Gastrocnemius medialis (tissue), 4 donors: ENCODE results near the gene DKC1. TPM values are rescaled to one million over a fixed set of nuclear protein-coding genes. Genes with fewer than 3 reads are reported as not detected.
A peak's percentile ranks its signal among the peaks of the same experiment; 100 is the strongest.

ENCODE experiments used
- ATAC-seq, 2 donors: fragments of 150-250 bp; one replicate each; pipeline ENCODE4 v1.9.1; 2016
- DNase-seq, 2 donors: peaks; one replicate each; pipeline ENCODE4 v3.0.0-alpha.2; 2019
- H3K27ac ChIP-seq, 4 donors: fragments of 200-600 bp; sonication (generic); 1 replicate in 1 of 4; 2 replicates in 3 of 4; pipeline ENCODE4 v1.5.1; 2016 to 2018; ENCODE audit warnings: mild to moderate bottlenecking in 2 of 4, moderate library complexity in 1 of 4
- H3K27me3 ChIP-seq, 3 donors: fragments of 200-600 bp; sonication (generic) in 2 of 3; 1 replicate in 1 of 3; 2 replicates in 2 of 3; pipeline versions ENCODE4 v1.5.1 to v1.6.0; 2016 to 2019; ENCODE audit warnings: mild to moderate bottlenecking in 1 of 3, moderate library complexity in 1 of 3
- H3K36me3 ChIP-seq, 2 donors: fragments of 200-600 bp; sonication (generic) in 1 of 2; one replicate each; pipeline ENCODE4 v1.5.1; 2017 to 2018
- H3K4me1 ChIP-seq, 2 donors: fragments of 200-600 bp; sonication (generic) in 1 of 2; one replicate each; pipeline ENCODE4 v1.5.1; 2016 to 2017; ENCODE audit warnings: mild to moderate bottlenecking in 2 of 2
- H3K4me3 ChIP-seq, 4 donors: fragments of 200-600 bp; sonication (generic) in 3 of 4; 1 replicate in 1 of 4; 2 replicates in 3 of 4; pipeline ENCODE4 v1.5.1; 2016 to 2019; ENCODE audit warnings: mild to moderate bottlenecking in 2 of 4
- H3K9me3 ChIP-seq, 3 donors: fragments of 200-600 bp; sonication (generic) in 2 of 3; 1 replicate in 1 of 3; 2 replicates in 2 of 3; pipeline ENCODE4 v1.5.1; 2016 to 2019
- CTCF ChIP-seq, 5 experiments: fragments of 450-650 bp in 3 of 5; fragments of 200-600 bp in 2 of 5; sonication (generic) in 2 of 5; IDR thresholded peaks in 4 of 5; conservative IDR thresholded peaks in 1 of 5; 1 replicate in 4 of 5; 2 replicates in 1 of 5; pipeline ENCODE4 v1.5.1; 2016 to 2019; ENCODE audit warnings: antibody characterized with exemption in 5 of 5, mild to moderate bottlenecking in 3 of 5, moderate library complexity in 3 of 5
- POLR2A ChIP-seq, 2 donors: fragments of 450-650 bp; IDR thresholded peaks; one replicate each; pipeline ENCODE4 v1.6.1; 2017; ENCODE audit warnings: antibody characterized with exemption in 2 of 2, mild to moderate bottlenecking in 2 of 2, moderate library complexity in 2 of 2
- in situ Hi-C, 4 donors: fragments of 200-750 bp; cut with MboI; loops; one replicate each; pipeline versions ENCODE4 v1.15.0 to v1.8.0; 2017; ENCODE audit warnings: low sequenced_read_pairs in 4 of 4
- intact Hi-C: fragments of 100-400 bp; cut with DNase I; formaldehyde crosslinking; loops from one replicate; pipeline ENCODE4 v1.15.1; 2023; ENCODE audit warnings: low total_unique reads
- total RNA-seq, 4 donors: library from RNA; depleted of rRNA; stranded (reverse); fragments of >200 nt; gene quantifications; one replicate each; pipeline versions ENCODE4 v1.1.0 to v1.2.3, GENCODE V29; 2016

The DKC1 gene
- total RNA-seq, 4 donors from 2014 or later: 17.8 to 34.1 (median 21.7) TPM

- no peak overlapping the region for H3K27ac ChIP-seq
Measured at GRCh38 chrX:154719132-154719675, 43.5 kb upstream of the DKC1 start.

GRCh38 chrX:154720067-154720466 lies 42.6 kb upstream of the DKC1 start:
- Histone ChIP-seq H3K27ac (no peak overlapping the region), H3K36me3 (no peaks in the 10 kb centered on the region), H3K4me1 (no peaks in the 10 kb centered on the region), H3K4me3 (no peak overlapping the region), H3K9me3 (no peaks in the 10 kb centered on the region), H3K27me3 (no peaks in the 10 kb centered on the region)
- in situ Hi-C loops (no loop called here), intact Hi-C loops (no loop called here)
- no peak for ATAC-seq
- DNase-seq: no peak
- TF ChIP-seq CTCF (IDR thresholded peaks at IDR 0.05 in 4 of 5, conservative IDR thresholded peaks at IDR 0.05 in 1 of 5) (no peak), POLR2A (IDR thresholded peaks at IDR 0.05) (no peak)

More at GRCh38 chrX:154719132-154719675, 43.5 kb upstream of the DKC1 start:
- no peak for DNase-seq
- no peaks in the 10 kb centered on the region for H3K36me3 ChIP-seq
- in situ Hi-C loops: no loop called here
- no peaks in the 10 kb centered on the region for H3K4me1 ChIP-seq
- no peak for TF ChIP-seq CTCF (IDR thresholded peaks at IDR 0.05 in 4 of 5, conservative IDR thresholded peaks at IDR 0.05 in 1 of 5)
- no peak for TF ChIP-seq POLR2A (IDR thresholded peaks at IDR 0.05)
- ATAC-seq: no peak
- no peaks in the 10 kb centered on the region for H3K9me3 ChIP-seq
- H3K27me3 ChIP-seq: no peaks in the 10 kb centered on the region
- intact Hi-C loops: no loop called here
- no peak overlapping the region for H3K4me3 ChIP-seq

- TF ChIP-seq CTCF (IDR thresholded peaks at IDR 0.05 in 4 of 5, conservative IDR thresholded peaks at IDR 0.05 in 1 of 5) (no peak), POLR2A (IDR thresholded peaks at IDR 0.05) (no peak)
- ATAC-seq (no peak), DNase-seq (no peak)
- no peaks in the 10 kb centered on the region for H3K4me1 ChIP-seq
- in situ Hi-C loops (no loop called here), intact Hi-C loops (no loop called here)
- H3K36me3 ChIP-seq: no peaks in the 10 kb centered on the region
- H3K27me3 ChIP-seq: no peaks in the 10 kb centered on the region
- H3K4me3 ChIP-seq: no peak overlapping the region
- H3K27ac ChIP-seq: no peak overlapping the region
- H3K9me3 ChIP-seq: no peaks in the 10 kb centered on the region
Measured at GRCh38 chrX:154721155-154721554, 41.5 kb upstream of the DKC1 start.

- no peak for DNase-seq
- Histone ChIP-seq H3K4me3 (no peak overlapping the region), H3K36me3 (no peaks in the 10 kb centered on the region), H3K27me3 (no peaks in the 10 kb centered on the region), H3K27ac (peak overlapping the region in 1 of 4 donors; percentile 18), H3K9me3 (no peaks in the 10 kb centered on the region), H3K4me1 (peaks cover 19 to 23% of the 10 kb centered on the region in 2 donors)
- TF ChIP-seq POLR2A (IDR thresholded peaks at IDR 0.05): no peak
- intact Hi-C loops: no loop called here
- in situ Hi-C loops: no loop called here
- no peak for ATAC-seq
Measured at GRCh38 chrX:154724993-154725756, 37.5 kb upstream of the DKC1 start.

- TF ChIP-seq POLR2A (IDR thresholded peaks at IDR 0.05): no peak
- DNase-seq: no peak
- H3K9me3 ChIP-seq: no peaks in the 10 kb centered on the region
- ATAC-seq: no peak
- intact Hi-C loops: no loop called here
- H3K4me1 ChIP-seq: peaks cover 39 to 40% of the 10 kb centered on the region in 2 donors
- no peaks in the 10 kb centered on the region for H3K36me3 ChIP-seq
- in situ Hi-C loops: no loop called here
- H3K4me3 ChIP-seq: no peak overlapping the region
- no peaks in the 10 kb centered on the region for H3K27me3 ChIP-seq
- H3K27ac ChIP-seq: peak overlapping the region; percentile 46 to 65 (median 58)
Measured at GRCh38 chrX:154727418-154727817, 35.2 kb upstream of the DKC1 start.
